H9 (cell line): Measurements from ENCODE around the gene SMARCAL1. TPM values are rescaled to one million over a fixed set of nuclear protein-coding genes. Genes with fewer than 3 reads are reported as not detected.

Source experiments
- DNase-seq: peaks from one replicate; pipeline ENCODE4 v3.0.0-alpha.2; 2017
- H2AFZ ChIP-seq: one replicate; pipeline ENCODE4 v1.6.1; 2013; ENCODE audit warnings: mild to moderate bottlenecking, low read length, control low read depth, moderate library complexity
- H2AK5ac ChIP-seq: 2 replicates; pipeline ENCODE4 v1.6.1; 2013; ENCODE audit warnings: low read length, control low read depth, mixed read lengths; ENCODE audit not compliant: insufficient read length
- H2BK120ac ChIP-seq: one replicate; pipeline ENCODE4 v1.6.1; 2013; ENCODE audit warnings: low read depth, mild to moderate bottlenecking, low read length, control low read depth, inconsistent platforms; ENCODE audit not compliant: poor library complexity, severe bottlenecking
- H2BK12ac ChIP-seq: 2 replicates; pipeline ENCODE4 v1.6.1; 2013; ENCODE audit warnings: low read length, control low read depth, mixed read lengths, low read depth; ENCODE audit not compliant: insufficient read length
- H2BK15ac ChIP-seq: 2 replicates; pipeline ENCODE4 v1.6.1; 2013; ENCODE audit warnings: low read depth, low read length, control low read depth
- H2BK20ac ChIP-seq: one replicate; pipeline ENCODE4 v1.6.1; 2013; ENCODE audit warnings: low read depth, mild to moderate bottlenecking, low read length, control low read depth, inconsistent platforms; ENCODE audit not compliant: poor library complexity, severe bottlenecking
- H2BK5ac ChIP-seq: 2 replicates; pipeline ENCODE4 v1.6.1; 2013; ENCODE audit warnings: low read length, control low read depth, mixed read lengths; ENCODE audit not compliant: insufficient read length
- H3K14ac ChIP-seq: 2 replicates; pipeline ENCODE4 v1.6.1; 2013; ENCODE audit warnings: low read length, control low read depth; ENCODE audit not compliant: insufficient read depth
- H3K18ac ChIP-seq: 2 replicates; pipeline ENCODE4 v1.6.1; 2013; ENCODE audit warnings: low read depth, mild to moderate bottlenecking, mixed read lengths, low read length, control low read depth; ENCODE audit not compliant: insufficient read length
- H3K23ac ChIP-seq: 2 replicates; pipeline ENCODE4 v1.6.1; 2013; ENCODE audit warnings: low read length, control low read depth, mixed read lengths, low read depth; ENCODE audit not compliant: insufficient read length
- H3K23me2 ChIP-seq: 2 replicates; pipeline ENCODE4 v1.6.1; 2013; ENCODE audit warnings: low read depth, mild to moderate bottlenecking, mixed read lengths, low read length, control low read depth; ENCODE audit not compliant: insufficient read length, poor library complexity, severe bottlenecking
- H3K27ac ChIP-seq: 2 replicates; pipeline ENCODE4 v1.5.1; 2013; ENCODE audit warnings: low read length, control low read depth, mixed read lengths, low read depth; ENCODE audit not compliant: insufficient read length
- H3K27me3 ChIP-seq: 2 replicates; pipeline ENCODE4 v1.6.1; 2013; ENCODE audit warnings: low read length, control low read depth, inconsistent platforms; ENCODE audit not compliant: insufficient read depth
- H3K4ac ChIP-seq: 2 replicates; pipeline ENCODE4 v1.6.1; 2013; ENCODE audit warnings: low read depth, mild to moderate bottlenecking, control low read depth, inconsistent platforms, low read length, moderate library complexity
- H3K4me1 ChIP-seq: 2 replicates; pipeline ENCODE4 v1.6.1; 2013; ENCODE audit warnings: low read length, control low read depth, inconsistent platforms; ENCODE audit not compliant: insufficient read depth
- H3K4me2 ChIP-seq: 2 replicates; pipeline ENCODE4 v1.6.1; 2013; ENCODE audit warnings: low read length, control low read depth, mixed read lengths; ENCODE audit not compliant: insufficient read length, insufficient read depth
- H3K56ac ChIP-seq: 2 replicates; pipeline ENCODE4 v1.6.1; 2013; ENCODE audit warnings: low read depth, mild to moderate bottlenecking, mixed read lengths, low read length, control low read depth; ENCODE audit not compliant: insufficient read length
- H3K79me1 ChIP-seq: 2 replicates; pipeline ENCODE4 v1.6.1; 2013; ENCODE audit warnings: low read depth, mild to moderate bottlenecking, moderate library complexity, low read length, control low read depth, inconsistent platforms; ENCODE audit not compliant: insufficient read depth, poor library complexity, severe bottlenecking
- H3K79me2 ChIP-seq: 2 replicates; pipeline ENCODE4 v1.6.1; 2013; ENCODE audit warnings: low read length, control low read depth, inconsistent platforms; ENCODE audit not compliant: insufficient read depth
- H3K9ac ChIP-seq: 2 replicates; pipeline ENCODE4 v1.6.1; 2013; ENCODE audit warnings: low read length, control low read depth, mixed read lengths; ENCODE audit not compliant: insufficient read length; ENCODE audit errors: extremely low read depth
- H3K9me3 ChIP-seq: one replicate; pipeline ENCODE4 v1.6.1; 2013; ENCODE audit warnings: low read depth, low read length, inconsistent platforms; ENCODE audit not compliant: control insufficient read depth
- H3T11ph ChIP-seq: one replicate; pipeline ENCODE4 v1.6.1; 2013; ENCODE audit warnings: mild to moderate bottlenecking, low read length, control low read depth, inconsistent platforms
- H4K20me1 ChIP-seq: one replicate; pipeline ENCODE4 v1.6.1; 2013; ENCODE audit not compliant: control insufficient read depth, insufficient read length, insufficient read depth
- H4K5ac ChIP-seq: 2 replicates; pipeline ENCODE4 v1.6.1; 2013; ENCODE audit warnings: low read depth, mild to moderate bottlenecking, mixed read lengths, low read length, control low read depth; ENCODE audit not compliant: insufficient read length
- H4K8ac ChIP-seq: replicated peaks from 2 replicates; pipeline ENCODE4 v1.6.1; 2013; ENCODE audit warnings: low read length, control low read depth, mixed read lengths, low read depth; ENCODE audit not compliant: insufficient read length
- H4K91ac ChIP-seq: 2 replicates; pipeline ENCODE4 v1.6.1; 2013; ENCODE audit warnings: low read depth, mild to moderate bottlenecking, moderate library complexity, mixed read lengths, low read length, control low read depth; ENCODE audit not compliant: insufficient read length
- H3K27ac Mint-ChIP-seq, 3 experiments: 2 replicates in 2 of 3; 3 replicates in 1 of 3; pipeline ENCODE4 v1.8.0; 2020 to 2021; ENCODE audit warnings: mixed read lengths in 3 of 3, mild to moderate bottlenecking in 1 of 3, moderate library complexity in 1 of 3
- H3K27me3 Mint-ChIP-seq: 2 replicates; pipeline ENCODE4 v1.8.0; 2021; ENCODE audit warnings: low read depth, mild to moderate bottlenecking, moderate library complexity, mixed read lengths
- H3K36me3 Mint-ChIP-seq, 3 experiments: 2 replicates in 2 of 3; 3 replicates in 1 of 3; pipeline ENCODE4 v1.8.0; 2020 to 2021; ENCODE audit warnings: low read depth in 3 of 3, mixed read lengths in 3 of 3; ENCODE audit not compliant: insufficient read depth in 1 of 3
- H3K4me1 Mint-ChIP-seq, 2 experiments: 2 replicates each; pipeline ENCODE4 v1.8.0; 2020; ENCODE audit warnings: mixed read lengths in 2 of 2
- H3K4me3 Mint-ChIP-seq, 2 experiments: 2 replicates in 1 of 2; 3 replicates in 1 of 2; pipeline ENCODE4 v1.8.0; 2020 to 2021; ENCODE audit warnings: mild to moderate bottlenecking in 2 of 2, mixed read lengths in 2 of 2, moderate library complexity in 1 of 2
- H3K9me3 Mint-ChIP-seq, 2 experiments: 2 replicates in 1 of 2; 3 replicates in 1 of 2; pipeline ENCODE4 v1.8.0; 2020; ENCODE audit warnings: mild to moderate bottlenecking in 2 of 2, mixed read lengths in 2 of 2, moderate library complexity in 1 of 2
- CTCF ChIP-seq: fragments of 200-600 bp; sonication (generic); conservative IDR thresholded peaks from 3 replicates; pipeline ENCODE4 v1.8.0; 2021; ENCODE audit warnings: antibody characterized with exemption, mild to moderate bottlenecking
- WGBS: extraction: QIAGEN DNeasy Blood & Tissue Kit; methylation state at CpG from one replicate; pipeline ENCODE4 v1.1.7; 2013; ENCODE audit warnings: missing lambda C conversion rate, low lambda C conversion rate, mixed read lengths; ENCODE audit not compliant: insufficient read length; ENCODE audit errors: extremely low coverage; 5-methylcytosine and 5-hydroxymethylcytosine counted together
- total RNA-seq: library from RNA; stranded (reverse); gene quantifications from 2 replicates; pipeline ENCODE4 v1.2.1, GENCODE V29; 2021

Gene SMARCAL1
- total RNA-seq, 1 experiment from 2014 or later, result 16.5 TPM

DNA sequence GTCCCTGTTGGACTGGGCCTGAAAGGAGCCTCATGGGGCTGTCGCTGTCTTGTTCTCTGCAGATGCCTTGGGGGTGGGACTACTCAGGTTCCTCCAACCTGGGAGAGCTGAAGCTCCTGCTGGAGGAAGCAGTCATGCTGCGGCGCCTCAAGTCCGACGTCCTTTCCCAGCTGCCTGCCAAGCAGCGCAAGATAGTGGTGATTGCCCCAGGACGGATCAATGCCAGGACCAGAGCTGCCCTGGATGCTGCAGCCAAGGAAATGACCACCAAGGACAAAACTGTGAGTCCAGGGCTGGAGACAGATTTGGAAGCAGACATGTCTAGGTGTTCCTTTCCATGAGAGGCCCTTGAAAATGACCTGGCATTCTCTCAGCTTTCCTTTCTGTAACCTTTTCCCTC is 38.5 kb downstream of the SMARCAL1 start:
- Mint-ChIP-seq H3K36me3 (peaks cover 78 to 90% (median 89%) of the 10 kb centered on the region in 3 experiments), H3K27ac (no peak overlapping the region), H3K27me3 (no peaks in the 10 kb centered on the region), H3K4me3 (no peak overlapping the region), H3K9me3 (peaks cover 31 to 41% of the 10 kb centered on the region in 2 experiments), H3K4me1 (peaks cover 2 to 6% of the 10 kb centered on the region in 2 experiments)
- no peak overlapping the region for H3K4me2 ChIP-seq
- no peaks in the 10 kb centered on the region for H3K79me2 ChIP-seq
- H2BK120ac ChIP-seq, result no peak overlapping the region
- H3K18ac ChIP-seq, result no peak overlapping the region
- DNase-seq, result no peak
- H2AFZ ChIP-seq, result no peak overlapping the region
- no peak overlapping the region for H3K14ac ChIP-seq
- H4K8ac ChIP-seq, result no peak overlapping the region
- H4K91ac ChIP-seq, result no peak overlapping the region
- H3K4ac ChIP-seq, result no peak overlapping the region
- no peak overlapping the region for H2AK5ac ChIP-seq
- peaks cover 22% of the 10 kb centered on the region for H3K9me3 ChIP-seq
- no peak overlapping the region for H2BK5ac ChIP-seq
- no peak overlapping the region for H2BK12ac ChIP-seq
- no peaks in the 10 kb centered on the region for H4K20me1 ChIP-seq
- no peak overlapping the region for H3K56ac ChIP-seq
- no peak overlapping the region for H4K5ac ChIP-seq
- no peak overlapping the region for H3K27ac ChIP-seq
- no peak overlapping the region for H3K23ac ChIP-seq
- no peak overlapping the region for H3K9ac ChIP-seq
- no peak for TF ChIP-seq CTCF
- no CpG with 5 or more reads among the region's 7 CpGs for WGBS
- no peaks in the 10 kb centered on the region for H3K4me1 ChIP-seq
- no peaks in the 10 kb centered on the region for H3K23me2 ChIP-seq
- H2BK20ac ChIP-seq, result no peak overlapping the region
- no peak overlapping the region for H3T11ph ChIP-seq
- no peaks in the 10 kb centered on the region for H3K27me3 ChIP-seq
- H2BK15ac ChIP-seq, result no peak overlapping the region
- no peaks in the 10 kb centered on the region for H3K79me1 ChIP-seq
